Dendritic cell treated with granulocyte-macrophage colony-stimulating factor and Interleukin-4, amounts not matched to agents 40 ng/mL and 50 ng/mL, for 4 days (primary cell): ENCODE measurements around the gene OR1Q1.
"Not testable (repeated sequence)": the region's sequence is repeated elsewhere in the genome, so short reads cannot be mapped to it uniquely, and the experiment has no call there.

ENCODE experiments used
- H3K27ac Mint-ChIP-seq: one replicate; pipeline ENCODE4 v1.8.0; 2022; ENCODE audit warnings: mild to moderate bottlenecking, mixed read lengths
- H3K27me3 Mint-ChIP-seq: one replicate; pipeline ENCODE4 v1.8.0; 2022; ENCODE audit warnings: mild to moderate bottlenecking, mixed read lengths
- H3K36me3 Mint-ChIP-seq: one replicate; pipeline ENCODE4 v1.8.0; 2022; ENCODE audit warnings: low read depth, mixed read lengths
- H3K4me1 Mint-ChIP-seq: one replicate; pipeline ENCODE4 v1.8.0; 2022; ENCODE audit warnings: low read depth, mixed read lengths
- H3K4me3 Mint-ChIP-seq: one replicate; pipeline ENCODE4 v1.8.0; 2022; ENCODE audit warnings: mild to moderate bottlenecking, moderate library complexity, mixed read lengths
- H3K9me3 Mint-ChIP-seq: one replicate; pipeline ENCODE4 v1.8.0; 2022; ENCODE audit warnings: mixed read lengths
- intact Hi-C: fragments of 100-400 bp; cut with micrococcal nuclease; formaldehyde crosslinking; loops from one replicate; pipeline ENCODE4 v1.15.0; 2022

Gene OR1Q1

DNA sequence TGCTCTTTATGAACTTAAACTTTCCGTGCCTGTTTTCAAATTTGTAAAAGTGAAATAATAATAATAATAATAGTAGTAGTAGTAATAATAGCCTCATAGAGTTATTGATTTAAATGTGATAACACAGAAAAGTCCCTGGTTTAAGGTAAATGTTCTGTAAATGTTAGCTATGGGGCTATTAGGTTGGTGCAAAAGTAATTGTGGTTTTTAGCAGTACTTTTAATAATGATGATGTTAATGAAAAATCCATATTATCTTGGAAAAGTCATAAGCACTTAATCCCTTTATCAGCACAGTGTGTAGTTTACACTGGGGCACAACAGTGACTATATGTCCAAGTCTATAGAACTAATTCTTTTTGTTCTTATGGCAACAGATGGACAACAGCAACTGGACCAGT, at the start of gene OR1Q1:
Gene OR1Q1, plus strand, starts transcription at position 377 of the 400 bp plus-strand sequence. Its CDS starts 0 bp downstream, at position 377.
- intact Hi-C loops = no loop called here
- H3K9me3 Mint-ChIP-seq = no peaks in the 10 kb centered on the region
- H3K4me3 Mint-ChIP-seq = no peak within 1 kb of the TSS
- H3K4me1 Mint-ChIP-seq = no peaks in the 10 kb centered on the region
- H3K36me3 Mint-ChIP-seq = no peaks in the 10 kb centered on the region
- no peak within 1 kb of the TSS for H3K27ac Mint-ChIP-seq
- H3K27me3 Mint-ChIP-seq = peaks cover 2% of the 10 kb centered on the region

DNA sequence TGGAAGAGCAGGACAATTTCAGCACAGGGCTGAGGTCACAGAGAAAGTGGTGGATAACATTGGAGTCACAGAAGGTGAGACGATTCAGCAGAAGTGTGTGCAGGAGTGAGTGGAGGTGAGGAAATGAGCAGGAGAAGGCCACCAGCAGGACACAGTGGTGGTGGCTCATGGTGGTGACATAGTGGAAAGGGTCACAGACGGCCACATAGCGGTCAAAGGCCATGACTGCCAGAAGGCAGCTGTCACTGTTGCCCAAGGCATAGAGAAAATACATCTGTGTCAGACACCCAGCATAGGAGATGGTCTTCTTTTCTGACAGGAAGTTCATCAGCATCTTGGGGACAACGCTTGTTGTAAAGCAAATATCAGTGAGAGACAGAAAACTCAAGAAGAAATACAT, 46.6 kb upstream of the OR1Q1 start:
- intact Hi-C loops = no loop called here
- Mint-ChIP-seq H3K4me3 (no peak overlapping the region), H3K36me3 (no peaks in the 10 kb centered on the region), H3K27me3 (no peaks in the 10 kb centered on the region), H3K9me3 (no peaks in the 10 kb centered on the region), H3K27ac (no peak overlapping the region), H3K4me1 (no peaks in the 10 kb centered on the region)

DNA sequence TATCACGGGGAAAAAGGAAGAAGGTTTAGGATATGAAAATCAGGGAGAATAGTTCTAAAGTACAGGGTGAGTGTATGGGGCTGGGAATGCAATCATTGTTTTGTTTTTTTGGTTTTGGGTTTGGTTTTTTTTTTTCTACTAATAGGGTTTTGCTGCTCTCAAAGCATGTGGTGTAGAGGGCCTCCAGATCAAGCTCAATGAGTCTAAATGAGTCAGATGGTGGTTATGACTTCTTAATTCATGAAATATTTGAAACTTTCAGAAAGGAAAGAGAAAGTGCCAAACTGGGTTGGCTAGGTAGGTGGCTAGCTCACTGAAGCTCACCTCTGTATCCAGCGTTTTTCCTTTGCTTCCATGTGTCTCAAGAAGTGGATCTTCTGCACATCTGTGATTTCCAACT, 42.1 kb upstream of the OR1Q1 start:
- Mint-ChIP-seq H3K27me3 (no peaks in the 10 kb centered on the region), H3K4me3 (no peak overlapping the region), H3K9me3 (peaks cover 5% of the 10 kb centered on the region), H3K36me3 (no peaks in the 10 kb centered on the region), H3K27ac (no peak overlapping the region), H3K4me1 (no peaks in the 10 kb centered on the region)
- intact Hi-C loops = no loop called here

- Mint-ChIP-seq H3K4me3 (no peak overlapping the region), H3K36me3 (no peaks in the 10 kb centered on the region), H3K4me1 (no peaks in the 10 kb centered on the region), H3K9me3 (peaks cover 5% of the 10 kb centered on the region), H3K27ac (no peak overlapping the region), H3K27me3 (no peaks in the 10 kb centered on the region)
- intact Hi-C loops = no loop called here
Measured at GRCh38 chr9:122579874-122580273, 34.7 kb upstream of the OR1Q1 start.

GRCh38 chr9:122580360-122580759, 34.2 kb upstream of the OR1Q1 start:
- Mint-ChIP-seq H3K9me3 (peaks cover 5% of the 10 kb centered on the region), H3K4me1 (no peaks in the 10 kb centered on the region), H3K27ac (no peak overlapping the region), H3K27me3 (no peaks in the 10 kb centered on the region), H3K36me3 (no peaks in the 10 kb centered on the region), H3K4me3 (no peak overlapping the region)
- intact Hi-C loops = no loop called here

DNA sequence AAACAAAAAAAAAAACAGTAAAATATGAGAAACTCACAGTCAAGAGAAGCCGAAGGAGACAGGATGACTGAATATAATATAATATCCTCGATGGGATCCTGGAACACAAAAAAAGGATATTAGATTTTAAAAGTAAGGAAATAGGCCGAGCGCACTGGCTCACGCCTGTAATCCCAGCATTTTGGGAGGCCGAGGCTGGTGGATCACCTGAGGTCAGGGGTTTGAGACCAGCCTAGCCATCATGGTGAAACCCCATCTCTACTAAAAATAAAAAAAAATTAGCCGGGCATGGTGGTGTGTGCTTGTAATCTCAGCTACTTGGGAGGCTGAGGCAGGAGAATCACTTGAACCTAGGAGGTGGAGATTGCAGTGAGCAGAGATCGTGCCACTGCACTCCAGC, 31.3 kb upstream of the OR1Q1 start, which contains the start of gene OR1L8:
Gene OR1L8, minus strand, starts transcription at position 101 of the 400 bp plus-strand sequence. CDS start 14,907 bp downstream, outside the sequence.
- H3K36me3 Mint-ChIP-seq, H3K9me3 Mint-ChIP-seq, H3K27me3 Mint-ChIP-seq, H3K4me1 Mint-ChIP-seq, H3K4me3 Mint-ChIP-seq, intact Hi-C loops, H3K27ac Mint-ChIP-seq: not testable (repeated sequence)

DNA sequence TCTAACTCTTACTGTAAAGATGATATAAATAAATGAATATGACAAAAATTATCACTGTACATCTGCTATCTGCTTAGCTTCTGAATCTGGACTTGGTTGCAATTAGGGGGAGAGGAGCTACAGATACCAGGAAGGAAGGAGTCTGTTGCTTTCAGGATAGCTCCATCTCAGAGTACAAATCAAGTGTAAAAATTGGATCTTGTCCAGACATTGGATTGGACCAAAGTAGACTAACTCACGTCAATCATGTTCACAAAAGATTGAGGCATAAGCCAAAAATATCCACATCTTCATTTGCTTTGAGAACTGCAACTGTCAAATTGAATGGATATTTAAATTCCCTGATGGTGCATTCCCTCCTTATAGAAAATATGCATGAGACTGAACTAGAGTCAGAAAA, 8.8 kb upstream of the OR1Q1 start:
- H3K27me3 Mint-ChIP-seq = peaks cover 4% of the 10 kb centered on the region
- H3K4me1 Mint-ChIP-seq = no peaks in the 10 kb centered on the region
- intact Hi-C loops = no loop called here
- peaks cover 7% of the 10 kb centered on the region for H3K9me3 Mint-ChIP-seq
- H3K27ac Mint-ChIP-seq = no peak overlapping the region
- no peaks in the 10 kb centered on the region for H3K36me3 Mint-ChIP-seq
- no peak overlapping the region for H3K4me3 Mint-ChIP-seq

- no peaks in the 10 kb centered on the region for H3K36me3 Mint-ChIP-seq
- peaks cover 6% of the 10 kb centered on the region for H3K27me3 Mint-ChIP-seq
- intact Hi-C loops = no loop called here
- no peaks in the 10 kb centered on the region for H3K4me1 Mint-ChIP-seq
- H3K27ac Mint-ChIP-seq = no peak overlapping the region
- H3K9me3 Mint-ChIP-seq = peaks cover 5% of the 10 kb centered on the region
- no peak overlapping the region for H3K4me3 Mint-ChIP-seq
Measured at GRCh38 chr9:122606587-122606986, 8.0 kb upstream of the OR1Q1 start.

GRCh38 chr9:122609804-122610203, 4.7 kb upstream of the OR1Q1 start:
- no peaks in the 10 kb centered on the region for H3K4me1 Mint-ChIP-seq
- no peak overlapping the region for H3K27ac Mint-ChIP-seq
- intact Hi-C loops = no loop called here
- H3K36me3 Mint-ChIP-seq = no peaks in the 10 kb centered on the region
- H3K4me3 Mint-ChIP-seq = no peak overlapping the region
- H3K9me3 Mint-ChIP-seq = no peaks in the 10 kb centered on the region
- H3K27me3 Mint-ChIP-seq = peaks cover 2% of the 10 kb centered on the region

DNA sequence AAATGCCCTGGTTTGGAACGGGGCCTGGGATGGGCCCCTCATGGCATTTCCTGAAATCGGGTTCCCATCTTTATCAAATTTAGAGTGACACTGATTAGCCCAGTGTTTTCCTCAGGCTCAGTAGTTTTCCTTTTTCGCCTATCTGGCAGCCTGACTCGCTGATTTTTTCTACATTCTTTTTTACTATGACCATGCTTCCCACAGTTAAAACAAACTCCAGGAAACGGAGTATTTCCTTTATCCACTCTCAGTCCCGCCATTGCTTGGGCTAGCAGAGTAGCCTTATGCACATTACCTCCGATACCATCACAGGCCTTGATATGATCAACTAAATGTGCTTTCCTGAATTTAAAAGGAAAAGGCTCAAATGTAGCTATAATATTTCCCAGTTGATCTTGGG, 5.5 kb downstream of the OR1Q1 start:
- no peaks in the 10 kb centered on the region for H3K4me1 Mint-ChIP-seq
- intact Hi-C loops = no loop called here
- no peak overlapping the region for H3K27ac Mint-ChIP-seq

DNA sequence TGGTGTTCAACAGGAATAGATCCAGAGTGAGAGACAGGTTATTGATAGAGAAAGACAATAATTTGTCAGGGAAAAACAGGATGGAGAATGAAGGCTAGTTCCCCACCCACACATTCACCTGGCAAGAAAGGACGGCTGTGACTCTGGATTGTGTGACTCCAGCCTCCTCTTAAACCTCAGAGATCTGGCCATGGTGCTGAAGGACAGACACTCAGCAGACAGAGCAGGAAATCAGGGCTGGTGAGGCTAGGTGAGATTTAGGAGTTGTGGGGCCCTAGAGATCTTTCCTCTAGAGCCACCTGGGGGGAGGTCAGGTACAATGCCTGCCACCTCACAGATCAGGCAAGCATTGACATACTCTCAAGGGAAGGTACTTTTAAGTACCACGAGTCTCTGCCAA, 27.7 kb downstream of the OR1Q1 start:
- Mint-ChIP-seq H3K27ac (no peak overlapping the region), H3K36me3 (no peaks in the 10 kb centered on the region), H3K27me3 (peaks cover 1% of the 10 kb centered on the region), H3K4me3 (no peak overlapping the region), H3K4me1 (no peaks in the 10 kb centered on the region), H3K9me3 (peaks cover 39% of the 10 kb centered on the region)
- intact Hi-C loops = no loop called here

More for the DNA sequence above, 5.5 kb downstream of the OR1Q1 start:
- Mint-ChIP-seq H3K4me3 (no peak overlapping the region), H3K27me3 (no peaks in the 10 kb centered on the region), H3K36me3 (no peaks in the 10 kb centered on the region), H3K9me3 (no peaks in the 10 kb centered on the region)

DNA sequence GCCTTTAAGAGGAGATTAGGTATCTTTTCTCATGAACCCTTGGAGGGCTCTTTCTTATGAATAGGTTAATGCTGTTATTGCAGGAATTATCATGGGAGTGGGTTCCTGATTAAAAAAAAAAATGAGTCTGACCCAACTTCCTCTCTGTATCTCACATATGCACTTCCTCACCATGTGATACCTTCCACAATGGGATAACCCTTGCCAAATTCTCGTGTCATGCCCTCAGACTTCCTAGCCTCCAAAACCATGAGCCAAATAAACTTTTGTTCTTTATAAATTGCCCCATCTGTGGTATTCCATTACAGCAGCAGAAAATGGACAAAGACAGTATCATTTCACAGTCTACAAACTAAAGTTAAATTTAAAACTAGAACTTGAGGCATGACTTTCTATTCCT, 41.8 kb downstream of the OR1Q1 start:
- intact Hi-C loops = no loop called here
- Mint-ChIP-seq H3K9me3 (peaks cover 7% of the 10 kb centered on the region), H3K27ac (no peak overlapping the region), H3K36me3 (no peaks in the 10 kb centered on the region), H3K4me1 (no peaks in the 10 kb centered on the region), H3K27me3 (no peaks in the 10 kb centered on the region), H3K4me3 (no peak overlapping the region)

- Mint-ChIP-seq H3K27ac (no peak within 1 kb of the TSS), H3K4me1 (no peaks in the 10 kb centered on the region), H3K27me3 (peaks cover 2% of the 10 kb centered on the region), H3K36me3 (no peaks in the 10 kb centered on the region), H3K4me3 (no peak within 1 kb of the TSS), H3K9me3 (peaks cover 7% of the 10 kb centered on the region)
- intact Hi-C loops = no loop called here
Measured at GRCh38 chr9:122657527-122657926, 43.0 kb downstream of the OR1Q1 start, which contains the start of gene OR1B1. TSS of gene OR1B1 (minus strand) at chr9:122657627.

DNA sequence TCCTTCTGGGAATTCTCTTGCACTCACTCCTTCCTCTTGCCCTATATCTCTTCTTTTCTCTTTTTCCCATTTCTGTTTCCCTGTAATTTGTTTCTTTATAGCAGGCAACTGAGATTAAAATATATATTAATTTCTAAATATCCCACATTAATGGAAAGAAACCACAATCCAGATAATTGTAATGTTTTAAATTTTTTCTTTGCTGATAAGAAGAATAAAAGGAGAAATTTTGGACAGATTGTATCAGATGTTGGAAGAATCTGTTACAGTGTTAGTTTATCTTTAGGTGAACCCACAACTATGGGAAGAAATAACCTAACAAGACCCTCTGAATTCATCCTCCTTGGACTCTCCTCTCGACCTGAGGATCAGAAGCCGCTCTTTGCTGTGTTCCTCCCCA, 46.9 kb downstream of the OR1Q1 start, which contains the start of gene OR1L1:
Gene OR1L1, plus strand, starts transcription at position 301 of the 400 bp plus-strand sequence. Its CDS starts 0 bp downstream, at position 301.
- Mint-ChIP-seq H3K27ac (no peak within 1 kb of the TSS), H3K4me3 (no peak within 1 kb of the TSS)

More for the DNA sequence above, 46.9 kb downstream of the OR1Q1 start, which contains the start of gene OR1L1:
- H3K27me3 Mint-ChIP-seq = peaks cover 2% of the 10 kb centered on the region
- no peaks in the 10 kb centered on the region for H3K36me3 Mint-ChIP-seq
- H3K4me1 Mint-ChIP-seq = no peaks in the 10 kb centered on the region
- H3K9me3 Mint-ChIP-seq = peaks cover 3% of the 10 kb centered on the region
- intact Hi-C loops = no loop called here
